Endothelial cell of umbilical vein (primary cell): ENCODE results near the gene SOX8. TPM values are rescaled to one million over a fixed set of nuclear protein-coding genes. Genes with fewer than 3 reads are reported as not detected.

Experiments
- BruUV-seq: library from RNA; stranded (reverse); fragments of 400-500 nt; replicated peaks from 2 replicates; lab custom pipeline; 2021; lab: Mats Ljungman, UMichigan
- CTCF ChIA-PET: fragments of 300-600, 350-600 bp; sonication (Branson Sonifier 250); formaldehyde crosslinking; loops from one replicate; lab custom pipeline; 2021; ENCODE audit warnings: antibody characterized with exemption, inconsistent platforms; lab: Charles Lee
- POLR2A ChIA-PET: fragments of 300-600, 350-600 bp; sonication (Branson Sonifier 250); formaldehyde crosslinking; loops from one replicate; lab custom pipeline; 2021; ENCODE audit warnings: antibody characterized with exemption, inconsistent platforms; lab: Charles Lee
- DNase-seq: peaks from one replicate; pipeline ENCODE4 v3.0.0-alpha.2; 2011; ENCODE audit warnings: low read depth, low spot score
- FAIRE-seq: peaks from 2 replicates; lab custom pipeline; 2011; peaks lifted over from hg19 to GRCh38; lab: Jason Lieb, UNC
- H2AFZ ChIP-seq: 2 replicates; pipeline ENCODE4 v1.6.0; 2012; ENCODE audit warnings: low read depth, low read length, control low read depth, inconsistent platforms
- H3K27ac ChIP-seq: 2 replicates; pipeline ENCODE4 v1.5.1; 2011; ENCODE audit warnings: low read depth, mild to moderate bottlenecking, control low read depth, low read length, moderate library complexity; ENCODE audit not compliant: insufficient read depth
- H3K27me3 ChIP-seq, 2 experiments: 2 replicates each; pipeline versions ENCODE4 v1.6.0 to v1.6.1; 2011; ENCODE audit warnings: low read length in 2 of 2, mixed read lengths in 1 of 2; ENCODE audit not compliant: control insufficient read depth in 2 of 2, insufficient read depth in 2 of 2
- H3K36me3 ChIP-seq, 2 experiments: 2 replicates in 1 of 2; 3 replicates in 1 of 2; pipeline ENCODE4 v1.5.1; 2011; ENCODE audit warnings: low read length in 2 of 2, mild to moderate bottlenecking in 1 of 2, moderate library complexity in 1 of 2; ENCODE audit not compliant: control insufficient read depth in 2 of 2, insufficient read depth in 2 of 2; ENCODE audit errors: extremely low read depth in 1 of 2
- H3K4me1 ChIP-seq: 3 replicates; pipeline ENCODE4 v1.5.1; 2011; ENCODE audit warnings: mild to moderate bottlenecking, low read length; ENCODE audit not compliant: control insufficient read depth, insufficient read depth; ENCODE audit errors: extremely low read depth
- H3K4me2 ChIP-seq: 2 replicates; pipeline ENCODE4 v1.6.1; 2011; ENCODE audit warnings: low read length, control low read depth, mixed read lengths; ENCODE audit not compliant: insufficient read depth
- H3K4me3 ChIP-seq, 3 experiments: fragments of 200-600 bp in 1 of 3; sonication (generic), shearing (Covaris generic) in 1 of 3; replicated peaks in 1 of 3; 2 replicates each; pipeline ENCODE4 v1.5.1; 2011 to 2016; ENCODE audit warnings: control low read depth in 3 of 3, low read length in 3 of 3, mild to moderate bottlenecking in 2 of 3, inconsistent platforms in 1 of 3, low read depth in 1 of 3, moderate library complexity in 1 of 3; ENCODE audit not compliant: insufficient read depth in 1 of 3
- H3K79me2 ChIP-seq: 2 replicates; pipeline ENCODE4 v1.6.0; 2012; ENCODE audit warnings: low read length, inconsistent platforms; ENCODE audit not compliant: control insufficient read depth, insufficient read depth
- H3K9ac ChIP-seq: replicated peaks from 2 replicates; pipeline ENCODE3; 2011; ENCODE audit warnings: low read length, control low read depth; ENCODE audit not compliant: insufficient read depth; ENCODE audit errors: extremely low read depth
- H3K9me1 ChIP-seq: replicated peaks from 3 replicates; pipeline ENCODE4 v1.6.0; 2011; ENCODE audit warnings: mild to moderate bottlenecking, low read length; ENCODE audit not compliant: control insufficient read depth, insufficient read depth; ENCODE audit errors: extremely low read depth
- H3K9me3 ChIP-seq: replicated peaks from 2 replicates; pipeline ENCODE4 v1.5.1; 2012; ENCODE audit warnings: low read length, inconsistent platforms; ENCODE audit not compliant: control insufficient read depth, insufficient read depth
- H4K20me1 ChIP-seq: replicated peaks from 2 replicates; pipeline ENCODE3; 2011; ENCODE audit warnings: mild to moderate bottlenecking, low read length; ENCODE audit not compliant: control insufficient read depth, insufficient read depth; ENCODE audit errors: extremely low read depth
- EZH2 ChIP-seq: IDR thresholded peaks from 2 replicates; pipeline ENCODE4 v1.6.1; 2012; ENCODE audit warnings: borderline replicate concordance, low read depth, mild to moderate bottlenecking, moderate library complexity, low read length, inconsistent platforms; ENCODE audit not compliant: severe bottlenecking
- FOS ChIP-seq: IDR thresholded peaks from 2 replicates; pipeline ENCODE4 v1.6.1; 2011; ENCODE audit warnings: mild to moderate bottlenecking, low read length, moderate library complexity, borderline replicate concordance; ENCODE audit not compliant: insufficient read depth
- GATA2 ChIP-seq: IDR thresholded peaks from 2 replicates; pipeline ENCODE4 v1.7.0; 2011; ENCODE audit warnings: low read depth, mild to moderate bottlenecking, moderate library complexity, mixed read lengths, low read length; ENCODE audit not compliant: insufficient read length, insufficient read depth
- JUN ChIP-seq: IDR thresholded peaks from 2 replicates; pipeline ENCODE4 v1.6.1; 2011; ENCODE audit warnings: borderline replicate concordance, low read depth; ENCODE audit not compliant: insufficient read length, insufficient read depth
- MYC ChIP-seq: IDR thresholded peaks from one replicate; pipeline ENCODE4 v1.6.1; 2011; ENCODE audit warnings: mild to moderate bottlenecking, low read depth, low read length
- POLR2A ChIP-seq: IDR thresholded peaks from 2 replicates; pipeline ENCODE4 v1.6.1; 2012; ENCODE audit warnings: low read depth, mild to moderate bottlenecking, control low read depth, low read length
- POLR2AphosphoS5 ChIP-seq: IDR thresholded peaks from 2 replicates; pipeline ENCODE4 v1.6.1; 2012; ENCODE audit warnings: low read depth, mild to moderate bottlenecking, control low read depth, low read length, moderate library complexity; ENCODE audit not compliant: insufficient read depth
- dilution Hi-C: fragments of 300-500 bp; cut with MboI; formaldehyde crosslinking; loops from one replicate; pipeline ENCODE4 v1.15.0; 2019; ENCODE audit warnings: low sequenced_read_pairs; ENCODE audit not compliant: extremely low pct_ligation_motif_present
- intact Hi-C: fragments of 100-400 bp; cut with micrococcal nuclease; formaldehyde crosslinking; loops from one replicate; pipeline ENCODE4 v1.10.0; 2022
- polyA plus RNA-seq, 4 experiments: library from polyadenylated mRNA; depleted of rRNA in 3 of 4; stranded (reverse) in 3 of 4; unstranded in 1 of 4; fragments of >200 nt; gene quantifications; 2 replicates each; pipeline versions ENCODE4 v1.2.1 to v1.2.3, GENCODE V29; 2011 to 2012; ENCODE audit warnings: missing spikeins in 1 of 4
- total RNA-seq: library from RNA; stranded (reverse); gene quantifications from 2 replicates; pipeline ENCODE4 v1.2.3, GENCODE V29; 2021
- TF ChIP-seq, protein P1 (sequence below): IDR thresholded peaks from 2 replicates; pipeline ENCODE4 v1.6.1; 2011; ENCODE audit not compliant: insufficient read depth, insufficient read length
- TF ChIP-seq, protein P2 (sequence below), 2 donors: IDR thresholded peaks; 1 replicate in 1 of 2; 2 replicates in 1 of 2; pipeline ENCODE4 v1.5.1; 2011; ENCODE audit warnings: low read length in 2 of 2, mild to moderate bottlenecking in 2 of 2, moderate library complexity in 2 of 2, control low read depth in 1 of 2, inconsistent platforms in 1 of 2, low read depth in 1 of 2; ENCODE audit not compliant: insufficient read depth in 1 of 2; ENCODE audit errors: extremely low read depth in 1 of 2

SOX8 gene
- total and polyA plus RNA-seq, 2 donors (not counting 3 experiments of a cell fraction or from before 2014, with no cell fraction given), result 0.52 to 0.53 TPM

DNA sequence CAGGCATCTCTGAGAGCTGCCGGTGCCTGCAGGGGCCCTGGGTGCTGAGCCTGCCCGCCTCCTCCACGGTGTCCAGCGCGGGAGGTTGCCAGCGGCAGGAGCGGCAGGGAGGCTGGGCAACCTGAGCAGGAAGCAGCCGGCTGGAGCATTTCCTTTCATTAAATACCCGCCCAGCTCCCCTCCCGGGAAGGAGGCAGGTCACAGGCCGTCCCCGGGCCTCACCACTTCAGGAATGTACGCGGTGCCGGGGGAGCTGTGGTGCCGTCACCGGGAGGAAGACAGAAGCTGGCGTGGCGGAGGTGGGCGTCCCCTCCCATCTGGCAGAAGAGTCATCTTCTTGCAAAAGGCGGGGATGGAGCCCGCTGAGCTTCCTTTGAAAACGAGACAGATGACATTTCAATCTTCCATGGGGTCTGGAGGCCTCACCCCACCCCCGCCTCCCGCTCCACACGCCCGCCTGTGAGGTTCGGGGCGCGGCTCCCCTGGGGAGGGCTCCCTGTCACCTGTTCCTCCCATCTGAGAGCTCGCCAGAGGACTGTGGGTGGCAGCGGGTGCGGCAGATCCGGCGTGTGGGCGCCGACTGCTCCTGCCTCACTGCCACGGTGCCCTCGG is 16.0 kb downstream of the SOX8 start:
- intact Hi-C loops (loop anchor here (1.0 to 2.0 kb wide), 2 partner anchors 17 to 26 kb away; partner anchors contain the start of gene SOX8), dilution Hi-C loops (no loop called here)
- peak; percentile 92 for FAIRE-seq
- peaks cover 15% of the 10 kb centered on the region for H3K4me1 ChIP-seq
- H3K9ac ChIP-seq, result no peak overlapping the region
- peak overlapping the region; percentile 36 for H3K4me2 ChIP-seq
- no peaks in the 10 kb centered on the region for H3K27me3 ChIP-seq
- H4K20me1 ChIP-seq, result no peaks in the 10 kb centered on the region
- H3K4me3 ChIP-seq, result peak overlapping the region in 1 of 3 experiments; percentile 11
- H3K36me3 ChIP-seq, result no peaks in the 10 kb centered on the region
- H3K79me2 ChIP-seq, result no peaks in the 10 kb centered on the region
- CTCF ChIA-PET, result interaction anchor here (1.4 to 4.8 kb wide), 2 partner anchors 15 to 59 kb away, joined by 3 to 22 read pairs; no protein-coding TSS in a partner anchor
- H3K27ac ChIP-seq, result peak overlapping the region; percentile 16
- TF ChIP-seq JUN (no peak), MYC (no peak), GATA2 (no peak), POLR2AphosphoS5 (peak; percentile 83)
- H3K9me3 ChIP-seq, result no peaks in the 10 kb centered on the region
- no TSS peak for BruUV-seq
- DNase-seq, result peak; percentile 68
- peak overlapping the region; percentile 54 for H2AFZ ChIP-seq
- POLR2A ChIA-PET, result no interaction called here
- H3K9me1 ChIP-seq, result no peaks in the 10 kb centered on the region

DNA sequence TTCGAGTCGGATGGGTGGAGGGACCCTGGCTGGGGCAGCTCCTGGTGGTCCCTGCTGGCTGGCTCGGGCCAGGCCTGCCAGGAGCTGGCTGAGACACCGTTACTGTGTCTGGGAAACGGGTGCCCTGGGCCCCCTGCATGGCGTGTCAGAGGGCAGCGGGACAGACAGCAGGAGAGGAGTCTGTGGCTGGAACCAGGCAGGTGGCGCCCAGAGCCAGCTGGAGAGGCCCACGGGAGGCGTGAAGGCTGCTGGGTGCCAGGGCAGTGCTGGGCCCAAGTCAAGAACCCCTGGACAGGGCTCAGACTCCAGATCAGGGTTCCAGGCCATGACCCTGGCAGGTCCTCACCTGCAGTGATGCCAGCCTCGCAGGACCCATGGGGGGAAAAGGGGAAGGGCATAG is 16.6 kb downstream of the SOX8 start:
- POLR2A ChIA-PET, result no interaction called here
- CTCF ChIA-PET, result interaction anchor here (4.8 kb wide), 1 partner anchor 59 kb away, joined by 22 read pairs; no protein-coding TSS in a partner anchor
- TF ChIP-seq, protein P1, sequence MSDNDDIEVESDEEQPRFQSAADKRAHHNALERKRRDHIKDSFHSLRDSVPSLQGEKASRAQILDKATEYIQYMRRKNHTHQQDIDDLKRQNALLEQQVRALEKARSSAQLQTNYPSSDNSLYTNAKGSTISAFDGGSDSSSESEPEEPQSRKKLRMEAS, result no peak
- no peak for TF ChIP-seq MYC
- no peak for TF ChIP-seq GATA2
- no peak for TF ChIP-seq EZH2
- TF ChIP-seq POLR2A, result no peak
- TF ChIP-seq, protein P2, sequence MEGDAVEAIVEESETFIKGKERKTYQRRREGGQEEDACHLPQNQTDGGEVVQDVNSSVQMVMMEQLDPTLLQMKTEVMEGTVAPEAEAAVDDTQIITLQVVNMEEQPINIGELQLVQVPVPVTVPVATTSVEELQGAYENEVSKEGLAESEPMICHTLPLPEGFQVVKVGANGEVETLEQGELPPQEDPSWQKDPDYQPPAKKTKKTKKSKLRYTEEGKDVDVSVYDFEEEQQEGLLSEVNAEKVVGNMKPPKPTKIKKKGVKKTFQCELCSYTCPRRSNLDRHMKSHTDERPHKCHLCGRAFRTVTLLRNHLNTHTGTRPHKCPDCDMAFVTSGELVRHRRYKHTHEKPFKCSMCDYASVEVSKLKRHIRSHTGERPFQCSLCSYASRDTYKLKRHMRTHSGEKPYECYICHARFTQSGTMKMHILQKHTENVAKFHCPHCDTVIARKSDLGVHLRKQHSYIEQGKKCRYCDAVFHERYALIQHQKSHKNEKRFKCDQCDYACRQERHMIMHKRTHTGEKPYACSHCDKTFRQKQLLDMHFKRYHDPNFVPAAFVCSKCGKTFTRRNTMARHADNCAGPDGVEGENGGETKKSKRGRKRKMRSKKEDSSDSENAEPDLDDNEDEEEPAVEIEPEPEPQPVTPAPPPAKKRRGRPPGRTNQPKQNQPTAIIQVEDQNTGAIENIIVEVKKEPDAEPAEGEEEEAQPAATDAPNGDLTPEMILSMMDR (IDR thresholded peaks at IDR 0.05; ENCODE audit: extremely low read depth in 1 of 2, insufficient read depth in 1 of 2, low read depth in 1 of 2, low read length in 2 of 2), result no peak
- TF ChIP-seq FOS, result no peak
- no peak for TF ChIP-seq POLR2AphosphoS5
- TF ChIP-seq JUN, result no peak
- DNase-seq (no peak), FAIRE-seq (no peak)
- no TSS peak for BruUV-seq
- no peaks in the 10 kb centered on the region for H3K9me1 ChIP-seq
- no peak overlapping the region for H3K4me3 ChIP-seq
- no peaks in the 10 kb centered on the region for H3K9me3 ChIP-seq
- H3K27me3 ChIP-seq, result no peaks in the 10 kb centered on the region
- H3K36me3 ChIP-seq, result no peaks in the 10 kb centered on the region
- H3K4me2 ChIP-seq, result no peak overlapping the region
- H3K4me1 ChIP-seq, result peaks cover 20% of the 10 kb centered on the region
- no peaks in the 10 kb centered on the region for H3K79me2 ChIP-seq
- dilution Hi-C loops (no loop called here), intact Hi-C loops (no loop called here)
- no peak overlapping the region for H3K27ac ChIP-seq
- H4K20me1 ChIP-seq, result no peaks in the 10 kb centered on the region
- no peak overlapping the region for H3K9ac ChIP-seq
- no peak overlapping the region for H2AFZ ChIP-seq
